ENCODE results near the gene RPS3.
A peak's percentile ranks its signal among the peaks of the same experiment; 100 is the strongest.

RPS3 gene

DNA sequence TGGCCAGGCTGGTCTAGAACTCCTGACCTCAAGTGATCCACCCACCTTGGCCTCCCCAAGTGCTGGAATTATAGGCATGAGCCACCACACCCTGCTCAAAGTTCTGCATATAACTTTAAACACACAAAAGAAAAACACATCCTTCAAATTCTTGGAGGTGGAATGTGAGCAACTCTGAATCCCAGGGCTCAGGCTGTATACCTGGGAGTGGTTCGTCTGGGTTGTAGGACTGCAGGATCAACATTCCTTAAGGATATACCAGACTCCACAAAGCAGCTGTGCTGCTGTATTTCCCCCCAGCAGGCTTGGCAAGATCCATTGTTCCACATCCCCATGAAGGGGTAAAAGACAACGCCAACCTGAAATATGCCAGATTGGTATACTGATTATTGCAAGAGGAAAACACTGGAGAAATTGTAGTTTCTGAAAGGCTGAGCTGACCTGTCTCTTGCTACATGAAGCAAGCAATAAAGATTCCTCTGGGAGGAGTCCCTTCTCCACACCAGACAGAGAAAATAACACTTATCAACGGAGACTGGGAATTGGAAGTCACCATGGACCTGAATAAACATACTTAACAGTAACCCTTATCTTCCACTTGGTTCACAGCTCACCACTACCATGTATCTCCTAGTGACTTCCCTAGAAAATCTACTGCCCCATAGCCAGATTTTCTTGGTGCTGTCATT is 12.2 kb upstream of the RPS3 start:
- Histone ChIP-seq H3K79me2 (ENCODE audit: control insufficient read depth, insufficient read depth, low read length, poor library complexity) (no peaks in the 10 kb centered on the region), H4K8ac (ENCODE audit: low read depth, low read length) (no peak overlapping the region), H3K27ac (ENCODE audit: low read depth, low read length) (peak overlapping the region; percentile 88), H4K12ac (ENCODE audit: low read depth, low read length) (no peak overlapping the region), H3K4me1 (ENCODE audit: control insufficient read depth in 1 of 2, insufficient read depth in 2 of 2, low read length in 2 of 2) (peaks cover 6 to 11% of the 10 kb centered on the region in 2 experiments), H3K27me3 (ENCODE audit: insufficient read depth, low read length) (no peaks in the 10 kb centered on the region), H3K23ac (ENCODE audit: low read length) (no peak overlapping the region), H2BK120ac (ENCODE audit: insufficient read depth, low read length, poor library complexity) (no peak overlapping the region), H3K4me3 (ENCODE audit: low read depth, low read length) (no peak overlapping the region), H3K36me3 (ENCODE audit: control insufficient read depth in 1 of 2, insufficient read depth in 2 of 2, low read length in 2 of 2) (no peaks in the 10 kb centered on the region), H3K9me3 (ENCODE audit: insufficient read depth, low read depth, low read length) (no peaks in the 10 kb centered on the region), H3K18ac (ENCODE audit: low read length) (no peak overlapping the region), H4K91ac (ENCODE audit: low read depth, low read length) (no peak overlapping the region), H2AK5ac (ENCODE audit: low read length) (no peak overlapping the region), H3K4ac (ENCODE audit: low read depth, low read length) (no peak overlapping the region), H2BK12ac (ENCODE audit: low read length) (no peak overlapping the region), H2BK5ac (ENCODE audit: low read depth, low read length, poor library complexity) (no peak overlapping the region), H3K9ac (ENCODE audit: low read length) (no peak overlapping the region), H2AFZ (ENCODE audit: insufficient read depth, low read length, poor library complexity) (no peak overlapping the region), H3K79me1 (ENCODE audit: low read length) (peaks cover 12% of the 10 kb centered on the region), H3K4me2 (ENCODE audit: low read length) (peak overlapping the region; percentile 18), H3K14ac (ENCODE audit: low read length) (no peak overlapping the region)
- DNase-seq: peak; percentile 92 to 96
- WGBS (ENCODE audit: extremely low coverage, insufficient coverage, insufficient read length): no CpG with 5 or more reads among the region's 3 CpGs

DNA sequence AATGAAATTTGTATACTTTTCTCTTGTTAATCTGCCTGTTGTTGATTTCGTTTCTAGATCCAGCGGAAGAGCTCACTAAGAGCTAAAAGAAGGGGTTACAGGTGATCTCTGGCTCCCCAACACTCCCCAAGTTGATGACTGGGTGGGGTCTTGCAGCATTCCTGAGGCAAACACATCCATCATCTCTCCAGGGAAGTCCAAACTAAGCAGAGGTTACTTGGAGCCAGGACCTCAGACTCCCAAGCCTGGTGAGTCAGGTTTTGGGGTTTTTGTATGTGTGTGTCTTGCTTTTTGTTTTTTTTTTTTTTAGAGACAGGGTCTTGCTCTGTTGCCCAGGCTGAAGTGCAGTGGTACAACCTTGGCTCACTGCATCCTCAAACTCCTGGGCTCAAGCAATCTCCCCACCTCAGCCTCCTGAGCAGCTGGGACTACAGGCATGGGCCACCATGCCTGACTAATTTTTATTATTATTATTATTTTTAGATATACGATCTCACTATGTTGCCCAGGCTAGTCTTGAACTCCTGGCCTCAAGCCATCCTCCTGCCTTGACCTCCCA is 11.5 kb upstream of the RPS3 start:
- Histone ChIP-seq H3K27me3 (ENCODE audit: insufficient read depth, low read length) (no peaks in the 10 kb centered on the region), H3K18ac (ENCODE audit: low read length) (peak overlapping the region; percentile 14), H3K14ac (ENCODE audit: low read length) (peak overlapping the region; percentile 59), H3K9ac (ENCODE audit: low read length) (no peak overlapping the region), H4K91ac (ENCODE audit: low read depth, low read length) (peak overlapping the region; percentile 88), H2BK5ac (ENCODE audit: low read depth, low read length, poor library complexity) (peak overlapping the region; percentile 45), H2BK120ac (ENCODE audit: insufficient read depth, low read length, poor library complexity) (no peak overlapping the region), H3K36me3 (ENCODE audit: control insufficient read depth in 1 of 2, insufficient read depth in 2 of 2, low read length in 2 of 2) (no peaks in the 10 kb centered on the region), H3K4me1 (ENCODE audit: control insufficient read depth in 1 of 2, insufficient read depth in 2 of 2, low read length in 2 of 2) (peaks cover 6 to 11% of the 10 kb centered on the region in 2 experiments), H3K23ac (ENCODE audit: low read length) (no peak overlapping the region), H2AFZ (ENCODE audit: insufficient read depth, low read length, poor library complexity) (no peak overlapping the region), H3K79me2 (ENCODE audit: control insufficient read depth, insufficient read depth, low read length, poor library complexity) (no peaks in the 10 kb centered on the region), H3K4me2 (ENCODE audit: low read length) (no peak overlapping the region), H3K4me3 (ENCODE audit: low read depth, low read length) (no peak overlapping the region), H3K79me1 (ENCODE audit: low read length) (peaks cover 12% of the 10 kb centered on the region), H4K8ac (ENCODE audit: low read depth, low read length) (no peak overlapping the region), H2BK12ac (ENCODE audit: low read length) (peak overlapping the region; percentile 63), H4K12ac (ENCODE audit: low read depth, low read length) (no peak overlapping the region), H3K9me3 (ENCODE audit: insufficient read depth, low read depth, low read length) (no peaks in the 10 kb centered on the region), H3K27ac (ENCODE audit: low read depth, low read length) (peak overlapping the region; percentile 74), H3K4ac (ENCODE audit: low read depth, low read length) (peak overlapping the region; percentile 19), H2AK5ac (ENCODE audit: low read length) (no peak overlapping the region)
- peak in 1 of 2 donors; percentile 4 for DNase-seq
- no CpG with 5 or more reads among the region's 3 CpGs for WGBS (ENCODE audit: extremely low coverage, insufficient coverage, insufficient read length)

DNA sequence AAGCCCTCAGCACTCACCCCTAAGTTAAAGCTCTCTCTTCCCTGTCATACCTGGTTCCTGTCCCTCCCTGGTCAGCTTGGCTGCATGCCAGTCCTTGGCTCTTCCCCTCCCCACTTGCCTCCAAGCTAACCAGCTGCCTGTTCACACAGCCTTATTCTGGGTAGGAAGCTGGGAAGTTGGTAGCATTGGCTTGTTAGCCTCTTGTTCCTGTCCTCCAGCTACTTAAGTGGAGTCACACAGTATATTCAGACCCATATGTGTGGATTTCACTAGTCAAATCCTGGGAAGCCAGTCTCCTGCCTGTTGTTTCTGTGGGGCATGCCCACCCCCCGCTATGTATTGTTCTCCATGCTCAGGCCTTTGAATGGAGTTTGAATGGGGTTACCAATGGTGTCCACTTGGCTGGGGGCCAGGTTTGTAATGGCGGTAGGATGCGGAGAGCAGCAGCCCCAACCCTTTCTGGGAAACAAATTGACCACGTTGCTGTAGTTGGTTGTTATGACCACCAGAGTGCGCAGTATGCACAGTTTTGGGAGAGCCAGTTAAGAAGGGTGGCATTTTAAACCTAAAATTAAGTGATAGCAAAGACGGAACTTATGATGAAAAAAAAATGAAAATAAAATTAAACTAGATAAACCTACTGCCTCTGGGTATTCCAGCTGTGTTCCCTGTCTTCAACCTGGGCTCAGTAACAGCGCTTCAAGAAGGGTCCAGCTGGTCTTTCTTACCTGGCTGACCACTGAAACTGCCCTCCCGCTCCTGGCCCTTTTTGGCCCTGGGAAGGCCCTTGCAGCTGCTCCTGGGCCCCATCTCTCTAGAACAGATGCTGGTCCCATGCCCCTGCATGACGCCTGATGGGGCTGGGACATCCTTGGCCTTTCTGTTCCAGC is 10.7 kb upstream of the RPS3 start:
- H2AK5ac ChIP-seq (ENCODE audit: low read length): peak overlapping the region; percentile 67
- no peak overlapping the region for H3K27ac ChIP-seq (ENCODE audit: low read depth, low read length)
- H4K8ac ChIP-seq (ENCODE audit: low read depth, low read length): peak overlapping the region; percentile 7
- peaks cover 6 to 11% of the 10 kb centered on the region in 2 experiments for H3K4me1 ChIP-seq (ENCODE audit: control insufficient read depth in 1 of 2, insufficient read depth in 2 of 2, low read length in 2 of 2)
- peak overlapping the region; percentile 46 for H2BK12ac ChIP-seq (ENCODE audit: low read length)
- H2BK5ac ChIP-seq (ENCODE audit: low read depth, low read length, poor library complexity): peak overlapping the region; percentile 8
- peaks cover 9% of the 10 kb centered on the region for H3K79me1 ChIP-seq (ENCODE audit: low read length)
- no peak overlapping the region for H3K23ac ChIP-seq (ENCODE audit: low read length)
- no peak overlapping the region for H3K4me3 ChIP-seq (ENCODE audit: low read depth, low read length)
- peak overlapping the region; percentile 26 for H3K4me2 ChIP-seq (ENCODE audit: low read length)
- no peaks in the 10 kb centered on the region for H3K36me3 ChIP-seq (ENCODE audit: control insufficient read depth in 1 of 2, insufficient read depth in 2 of 2, low read length in 2 of 2)
- H3K9ac ChIP-seq (ENCODE audit: low read length): no peak overlapping the region
- H3K18ac ChIP-seq (ENCODE audit: low read length): peak overlapping the region; percentile 34
- H4K91ac ChIP-seq (ENCODE audit: low read depth, low read length): peak overlapping the region; percentile 79
- H3K9me3 ChIP-seq (ENCODE audit: insufficient read depth, low read depth, low read length): no peaks in the 10 kb centered on the region
- peak; percentile 74 to 91 for DNase-seq
- WGBS (ENCODE audit: extremely low coverage, insufficient coverage, insufficient read length): no CpG with 5 or more reads among the region's 9 CpGs
- no peaks in the 10 kb centered on the region for H3K79me2 ChIP-seq (ENCODE audit: control insufficient read depth, insufficient read depth, low read length, poor library complexity)
- no peak overlapping the region for H4K12ac ChIP-seq (ENCODE audit: low read depth, low read length)
- H2AFZ ChIP-seq (ENCODE audit: insufficient read depth, low read length, poor library complexity): no peak overlapping the region
- peak overlapping the region; percentile 36 for H3K14ac ChIP-seq (ENCODE audit: low read length)
- H3K27me3 ChIP-seq (ENCODE audit: insufficient read depth, low read length): no peaks in the 10 kb centered on the region
- no peak overlapping the region for H3K4ac ChIP-seq (ENCODE audit: low read depth, low read length)
- H2BK120ac ChIP-seq (ENCODE audit: insufficient read depth, low read length, poor library complexity): peak overlapping the region; percentile 48

DNA sequence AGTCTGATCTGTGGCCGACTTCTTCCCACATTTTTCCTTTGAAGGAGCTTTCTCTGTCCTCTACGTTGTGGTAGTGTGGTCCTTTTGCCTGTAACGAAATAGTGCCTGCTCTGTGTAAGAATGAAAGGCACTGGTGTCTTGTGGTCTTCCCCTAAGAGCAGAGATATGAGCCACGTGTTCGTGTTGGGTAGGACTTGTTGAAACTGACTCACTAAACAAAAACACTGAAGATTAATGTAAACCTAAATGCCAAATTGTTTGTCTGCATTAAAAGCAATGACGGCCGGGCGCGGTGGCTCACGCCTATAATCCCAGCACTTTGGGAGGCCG is 10.1 kb upstream of the RPS3 start:
- Histone ChIP-seq H3K4me1 (ENCODE audit: control insufficient read depth in 1 of 2, insufficient read depth in 2 of 2, low read length in 2 of 2) (peaks cover 6 to 11% of the 10 kb centered on the region in 2 experiments), H3K4me3 (ENCODE audit: low read depth, low read length) (no peak overlapping the region), H2BK5ac (ENCODE audit: low read depth, low read length, poor library complexity) (no peak overlapping the region), H3K4ac (ENCODE audit: low read depth, low read length) (no peak overlapping the region), H3K36me3 (ENCODE audit: control insufficient read depth in 1 of 2, insufficient read depth in 2 of 2, low read length in 2 of 2) (no peaks in the 10 kb centered on the region), H2AFZ (ENCODE audit: insufficient read depth, low read length, poor library complexity) (no peak overlapping the region), H3K14ac (ENCODE audit: low read length) (no peak overlapping the region), H4K8ac (ENCODE audit: low read depth, low read length) (no peak overlapping the region), H2AK5ac (ENCODE audit: low read length) (no peak overlapping the region), H2BK12ac (ENCODE audit: low read length) (no peak overlapping the region), H3K79me2 (ENCODE audit: control insufficient read depth, insufficient read depth, low read length, poor library complexity) (no peaks in the 10 kb centered on the region), H3K27me3 (ENCODE audit: insufficient read depth, low read length) (no peaks in the 10 kb centered on the region), H3K4me2 (ENCODE audit: low read length) (no peak overlapping the region), H3K23ac (ENCODE audit: low read length) (no peak overlapping the region), H3K18ac (ENCODE audit: low read length) (no peak overlapping the region), H3K27ac (ENCODE audit: low read depth, low read length) (no peak overlapping the region), H4K12ac (ENCODE audit: low read depth, low read length) (no peak overlapping the region), H4K91ac (ENCODE audit: low read depth, low read length) (no peak overlapping the region), H2BK120ac (ENCODE audit: insufficient read depth, low read length, poor library complexity) (no peak overlapping the region), H3K9ac (ENCODE audit: low read length) (no peak overlapping the region), H3K79me1 (ENCODE audit: low read length) (peaks cover 9% of the 10 kb centered on the region), H3K9me3 (ENCODE audit: insufficient read depth, low read depth, low read length) (no peaks in the 10 kb centered on the region)
- DNase-seq: no peak
- no CpG with 5 or more reads among the region's 11 CpGs for WGBS (ENCODE audit: extremely low coverage, insufficient coverage, insufficient read length)

All from trophoblast cell (in vitro differentiated cells and primary cell).